Measurements from ENCODE around the gene CCDC30.
"Not testable (repeated sequence)": the region's sequence is repeated elsewhere in the genome, so short reads cannot be mapped to it uniquely, and the experiment has no call there.

Gene CCDC30

GRCh38 chr1:42484382-42484781, 21.3 kb downstream of the CCDC30 start:
- Histone ChIP-seq H3K4me1 (ENCODE audit: control insufficient read depth, insufficient read depth, low read length) (no peaks in the 10 kb centered on the region), H3K27me3 (ENCODE audit: control insufficient read depth, insufficient read depth, low read length) (no peaks in the 10 kb centered on the region), H3K4me3 (ENCODE audit: low read depth, low read length) (no peak overlapping the region), H3K9ac (ENCODE audit: low read depth, low read length) (no peak overlapping the region), H3K36me3 (ENCODE audit: control insufficient read depth, insufficient read depth, low read length) (no peaks in the 10 kb centered on the region), H3K9me3 (ENCODE audit: control insufficient read depth, insufficient read depth, low read length) (no peaks in the 10 kb centered on the region)

- no peaks in the 10 kb centered on the region for H3K4me1 ChIP-seq (ENCODE audit: control insufficient read depth, insufficient read depth, low read length)
- H3K27me3 ChIP-seq (ENCODE audit: control insufficient read depth, insufficient read depth, low read length), result no peaks in the 10 kb centered on the region
- no peak overlapping the region for H3K4me3 ChIP-seq (ENCODE audit: low read depth, low read length)
- no peak overlapping the region for H3K9ac ChIP-seq (ENCODE audit: low read depth, low read length)
- no peaks in the 10 kb centered on the region for H3K9me3 ChIP-seq (ENCODE audit: control insufficient read depth, insufficient read depth, low read length)
- H3K36me3 ChIP-seq (ENCODE audit: control insufficient read depth, insufficient read depth, low read length), result no peaks in the 10 kb centered on the region
These were observed 27.2 kb downstream of the CCDC30 start for GRCh38 chr1:42490237-42490636.

- peaks cover 11% of the 10 kb centered on the region for H3K9me3 ChIP-seq (ENCODE audit: control insufficient read depth, insufficient read depth, low read length)
- H3K4me3 ChIP-seq (ENCODE audit: low read depth, low read length); H3K36me3 ChIP-seq (ENCODE audit: control insufficient read depth, insufficient read depth, low read length); H3K27me3 ChIP-seq (ENCODE audit: control insufficient read depth, insufficient read depth, low read length); H3K9ac ChIP-seq (ENCODE audit: low read depth, low read length); H3K4me1 ChIP-seq (ENCODE audit: control insufficient read depth, insufficient read depth, low read length): not testable (repeated sequence)
These were observed 38.9 kb downstream of the CCDC30 start for GRCh38 chr1:42502031-42502430.

GRCh38 chr1:42504535-42505128, 41.5 kb downstream of the CCDC30 start:
- H3K4me3 ChIP-seq (ENCODE audit: low read depth, low read length), result no peak overlapping the region
- no peaks in the 10 kb centered on the region for H3K36me3 ChIP-seq (ENCODE audit: control insufficient read depth, insufficient read depth, low read length)
- no peaks in the 10 kb centered on the region for H3K27me3 ChIP-seq (ENCODE audit: control insufficient read depth, insufficient read depth, low read length)
- H3K9ac ChIP-seq (ENCODE audit: low read depth, low read length), result no peak overlapping the region
- no peaks in the 10 kb centered on the region for H3K4me1 ChIP-seq (ENCODE audit: control insufficient read depth, insufficient read depth, low read length)
- H3K9me3 ChIP-seq (ENCODE audit: control insufficient read depth, insufficient read depth, low read length), result peaks cover 11% of the 10 kb centered on the region

GRCh38 chr1:42506576-42506975, 43.5 kb downstream of the CCDC30 start:
- Histone ChIP-seq H3K9me3 (ENCODE audit: control insufficient read depth, insufficient read depth, low read length) (peaks cover 14% of the 10 kb centered on the region), H3K9ac (ENCODE audit: low read depth, low read length) (no peak overlapping the region), H3K27me3 (ENCODE audit: control insufficient read depth, insufficient read depth, low read length) (no peaks in the 10 kb centered on the region), H3K4me3 (ENCODE audit: low read depth, low read length) (no peak overlapping the region), H3K36me3 (ENCODE audit: control insufficient read depth, insufficient read depth, low read length) (no peaks in the 10 kb centered on the region), H3K4me1 (ENCODE audit: control insufficient read depth, insufficient read depth, low read length) (no peaks in the 10 kb centered on the region)

- H3K27me3 ChIP-seq (ENCODE audit: control insufficient read depth, insufficient read depth, low read length), result not testable (repeated sequence)
These were observed 48.6 kb downstream of the CCDC30 start for GRCh38 chr1:42511581-42512155.

GRCh38 chr1:42518908-42519307, 55.8 kb downstream of the CCDC30 start:
- Histone ChIP-seq H3K27me3 (ENCODE audit: control insufficient read depth, insufficient read depth, low read length) (no peaks in the 10 kb centered on the region), H3K4me1 (ENCODE audit: control insufficient read depth, insufficient read depth, low read length) (no peaks in the 10 kb centered on the region), H3K9ac (ENCODE audit: low read depth, low read length) (no peak overlapping the region), H3K9me3 (ENCODE audit: control insufficient read depth, insufficient read depth, low read length) (no peaks in the 10 kb centered on the region), H3K36me3 (ENCODE audit: control insufficient read depth, insufficient read depth, low read length) (no peaks in the 10 kb centered on the region), H3K4me3 (ENCODE audit: low read depth, low read length) (no peak overlapping the region)

More at GRCh38 chr1:42511581-42512155, 48.6 kb downstream of the CCDC30 start:
- not testable (repeated sequence) for H3K4me3 ChIP-seq (ENCODE audit: low read depth, low read length); H3K9me3 ChIP-seq (ENCODE audit: control insufficient read depth, insufficient read depth, low read length); H3K36me3 ChIP-seq (ENCODE audit: control insufficient read depth, insufficient read depth, low read length); H3K4me1 ChIP-seq (ENCODE audit: control insufficient read depth, insufficient read depth, low read length); H3K9ac ChIP-seq (ENCODE audit: low read depth, low read length)

GRCh38 chr1:42523171-42523570, 60.1 kb downstream of the CCDC30 start:
- no peak overlapping the region for H3K9ac ChIP-seq (ENCODE audit: low read depth, low read length)
- H3K9me3 ChIP-seq (ENCODE audit: control insufficient read depth, insufficient read depth, low read length), result no peaks in the 10 kb centered on the region
- peaks cover 2% of the 10 kb centered on the region for H3K4me1 ChIP-seq (ENCODE audit: control insufficient read depth, insufficient read depth, low read length)
- no peak overlapping the region for H3K4me3 ChIP-seq (ENCODE audit: low read depth, low read length)
- H3K36me3 ChIP-seq (ENCODE audit: control insufficient read depth, insufficient read depth, low read length), result no peaks in the 10 kb centered on the region
- no peaks in the 10 kb centered on the region for H3K27me3 ChIP-seq (ENCODE audit: control insufficient read depth, insufficient read depth, low read length)

GRCh38 chr1:42524330-42524729, 61.2 kb downstream of the CCDC30 start:
- Histone ChIP-seq H3K4me1 (ENCODE audit: control insufficient read depth, insufficient read depth, low read length) (peaks cover 2% of the 10 kb centered on the region), H3K9ac (ENCODE audit: low read depth, low read length) (no peak overlapping the region), H3K36me3 (ENCODE audit: control insufficient read depth, insufficient read depth, low read length) (no peaks in the 10 kb centered on the region), H3K4me3 (ENCODE audit: low read depth, low read length) (no peak overlapping the region), H3K9me3 (ENCODE audit: control insufficient read depth, insufficient read depth, low read length) (no peaks in the 10 kb centered on the region), H3K27me3 (ENCODE audit: control insufficient read depth, insufficient read depth, low read length) (no peaks in the 10 kb centered on the region)

- Histone ChIP-seq H3K9ac (ENCODE audit: low read depth, low read length) (no peak overlapping the region), H3K27me3 (ENCODE audit: control insufficient read depth, insufficient read depth, low read length) (no peaks in the 10 kb centered on the region), H3K4me3 (ENCODE audit: low read depth, low read length) (no peak overlapping the region), H3K4me1 (ENCODE audit: control insufficient read depth, insufficient read depth, low read length) (no peaks in the 10 kb centered on the region), H3K36me3 (ENCODE audit: control insufficient read depth, insufficient read depth, low read length) (no peaks in the 10 kb centered on the region), H3K9me3 (ENCODE audit: control insufficient read depth, insufficient read depth, low read length) (no peaks in the 10 kb centered on the region)
These were observed 66.7 kb downstream of the CCDC30 start for GRCh38 chr1:42529724-42530181.

- Histone ChIP-seq H3K4me1 (ENCODE audit: control insufficient read depth, insufficient read depth, low read length) (no peaks in the 10 kb centered on the region), H3K9ac (ENCODE audit: low read depth, low read length) (no peak overlapping the region), H3K4me3 (ENCODE audit: low read depth, low read length) (no peak overlapping the region), H3K9me3 (ENCODE audit: control insufficient read depth, insufficient read depth, low read length) (no peaks in the 10 kb centered on the region), H3K27me3 (ENCODE audit: control insufficient read depth, insufficient read depth, low read length) (no peaks in the 10 kb centered on the region), H3K36me3 (ENCODE audit: control insufficient read depth, insufficient read depth, low read length) (no peaks in the 10 kb centered on the region)
These were observed 68.0 kb downstream of the CCDC30 start for GRCh38 chr1:42531043-42531442.

GRCh38 chr1:42533101-42533863, 70.2 kb downstream of the CCDC30 start:
- H3K4me1 ChIP-seq (ENCODE audit: control insufficient read depth, insufficient read depth, low read length), result no peaks in the 10 kb centered on the region
- no peak overlapping the region for H3K4me3 ChIP-seq (ENCODE audit: low read depth, low read length)
- no peak overlapping the region for H3K9ac ChIP-seq (ENCODE audit: low read depth, low read length)
- H3K36me3 ChIP-seq (ENCODE audit: control insufficient read depth, insufficient read depth, low read length), result no peaks in the 10 kb centered on the region
- no peaks in the 10 kb centered on the region for H3K9me3 ChIP-seq (ENCODE audit: control insufficient read depth, insufficient read depth, low read length)
- no peaks in the 10 kb centered on the region for H3K27me3 ChIP-seq (ENCODE audit: control insufficient read depth, insufficient read depth, low read length)
